Gastrocnemius medialis (tissue), 4 donors: ENCODE results near the gene ERCC1.

Experiments used
- CTCF ChIP-seq, 5 experiments: fragments of 450-650 bp in 3 of 5; fragments of 200-600 bp in 2 of 5; sonication (generic) in 2 of 5; IDR thresholded peaks in 4 of 5; conservative IDR thresholded peaks in 1 of 5; 1 replicate in 4 of 5; 2 replicates in 1 of 5; pipeline ENCODE4 v1.5.1; 2016 to 2019; ENCODE audit warnings: antibody characterized with exemption in 5 of 5, mild to moderate bottlenecking in 3 of 5, moderate library complexity in 3 of 5
- POLR2A ChIP-seq, 2 donors: fragments of 450-650 bp; IDR thresholded peaks; one replicate each; pipeline ENCODE4 v1.6.1; 2017; ENCODE audit warnings: antibody characterized with exemption in 2 of 2, mild to moderate bottlenecking in 2 of 2, moderate library complexity in 2 of 2

- TF ChIP-seq POLR2A (IDR thresholded peaks at IDR 0.05) (no peak), CTCF (IDR thresholded peaks at IDR 0.05 in 4 of 5, conservative IDR thresholded peaks at IDR 0.05 in 1 of 5) (no peak)
These were observed 16.5 kb upstream of the ERCC1 start for GRCh38 chr19:45440259-45440638.
